HG03457 (cell line): Measurements from ENCODE around the gene KIR3DL1.
"Not testable (repeated sequence)": the region's sequence is repeated elsewhere in the genome, so short reads cannot be mapped to it uniquely, and the experiment has no call there.

Experiments used
- ATAC-seq: cut with Tn5 transposase; IDR thresholded peaks from one replicate; pipeline ENCODE4 v1.9.1; 2021; ENCODE audit warnings: moderate number of reproducible peaks; ENCODE audit not compliant: unreplicated experiment

The KIR3DL1 gene

GRCh38 chr19:54816251-54816650 lies at the start of gene KIR3DL1:
Gene KIR3DL1 (plus strand): TSS chr19:54816468.
- not testable (repeated sequence) for ATAC-seq

- not testable (repeated sequence) for ATAC-seq
These were observed 46.6 kb upstream of the KIR3DL1 start, which contains the start of gene KIR2DL1 for GRCh38 chr19:54769646-54770045. Gene KIR2DL1 (plus strand): TSS chr19:54769793. CDS start chr19:54769851, 58 bp downstream.

- ATAC-seq, result not testable (repeated sequence)
These were observed 45.8 kb upstream of the KIR3DL1 start for GRCh38 chr19:54770511-54770910.

GRCh38 chr19:54771018-54771960 lies 45.0 kb upstream of the KIR3DL1 start:
- ATAC-seq, result not testable (repeated sequence)

GRCh38 chr19:54772666-54773065 lies 43.6 kb upstream of the KIR3DL1 start:
- ATAC-seq, result not testable (repeated sequence)

GRCh38 chr19:54775095-54775815 lies 41.0 kb upstream of the KIR3DL1 start:
- not testable (repeated sequence) for ATAC-seq

- not testable (repeated sequence) for ATAC-seq
These were observed 40.4 kb upstream of the KIR3DL1 start for GRCh38 chr19:54775830-54776229.

- not testable (repeated sequence) for ATAC-seq
These were observed 38.4 kb upstream of the KIR3DL1 start for GRCh38 chr19:54777851-54778250.

GRCh38 chr19:54778896-54779295 lies 37.4 kb upstream of the KIR3DL1 start:
- not testable (repeated sequence) for ATAC-seq

- not testable (repeated sequence) for ATAC-seq
These were observed 33.4 kb upstream of the KIR3DL1 start for GRCh38 chr19:54782916-54783315.

GRCh38 chr19:54786091-54786723 lies 30.1 kb upstream of the KIR3DL1 start:
- not testable (repeated sequence) for ATAC-seq

- not testable (repeated sequence) for ATAC-seq
These were observed 28.1 kb upstream of the KIR3DL1 start for GRCh38 chr19:54788154-54788553.

- no peak for ATAC-seq
These were observed 25.6 kb upstream of the KIR3DL1 start for GRCh38 chr19:54790711-54791110.

- no peak for ATAC-seq
These were observed 24.8 kb upstream of the KIR3DL1 start for GRCh38 chr19:54791476-54791875.

- ATAC-seq, result no peak
These were observed 23.5 kb upstream of the KIR3DL1 start for GRCh38 chr19:54792814-54793213.

GRCh38 chr19:54795758-54796157 lies 20.5 kb upstream of the KIR3DL1 start:
- no peak for ATAC-seq

- no peak for ATAC-seq
These were observed 12.9 kb upstream of the KIR3DL1 start, which contains the start of gene KIR2DL4 for GRCh38 chr19:54803410-54803809. Gene KIR2DL4 (plus strand): TSS chr19:54803610. CDS start chr19:54803652, 42 bp downstream.

GRCh38 chr19:54804101-54804500 lies 12.2 kb upstream of the KIR3DL1 start:
- no peak for ATAC-seq

- ATAC-seq, result no peak
These were observed 11.7 kb upstream of the KIR3DL1 start for GRCh38 chr19:54804571-54804970.

GRCh38 chr19:54805665-54806515 lies 10.4 kb upstream of the KIR3DL1 start:
- no peak for ATAC-seq
